Activated gamma-delta T cell (primary cell): ENCODE data around the gene NABP1.

Experiments
- DNase-seq: peaks from one replicate; lab custom pipeline; 2025; lab: John Stamatoyannopoulos, UW

NABP1 gene

GRCh38 chr2:191680639-191681038, 2.7 kb downstream of the NABP1 start:
- no peak for DNase-seq

- DNase-seq: no peak
Measured at GRCh38 chr2:191682126-191682525, 4.2 kb downstream of the NABP1 start.

- no peak for DNase-seq
Measured at GRCh38 chr2:191686066-191686465, 8.1 kb downstream of the NABP1 start.

GRCh38 chr2:191686729-191687128, 8.8 kb downstream of the NABP1 start:
- DNase-seq: no peak

- DNase-seq: no peak
Measured at GRCh38 chr2:191687867-191688266, 9.9 kb downstream of the NABP1 start.

- DNase-seq: no peak
Measured at GRCh38 chr2:191688934-191689695, 11.2 kb downstream of the NABP1 start.

GRCh38 chr2:191690327-191690726, 12.4 kb downstream of the NABP1 start:
- no peak for DNase-seq

- no peak for DNase-seq
Measured at GRCh38 chr2:191691016-191691735, 13.2 kb downstream of the NABP1 start.

GRCh38 chr2:191691898-191692297, 14.0 kb downstream of the NABP1 start:
- DNase-seq: no peak

- DNase-seq: no peak
Measured at GRCh38 chr2:191692502-191693115, 14.7 kb downstream of the NABP1 start.

GRCh38 chr2:191693166-191693565, 15.2 kb downstream of the NABP1 start:
- no peak for DNase-seq

- DNase-seq: no peak
Measured at GRCh38 chr2:191693778-191694177, 15.8 kb downstream of the NABP1 start.

GRCh38 chr2:191696001-191696400, 18.1 kb downstream of the NABP1 start:
- DNase-seq: no peak

- no peak for DNase-seq
Measured at GRCh38 chr2:191696966-191697365, 19.0 kb downstream of the NABP1 start.

- no peak for DNase-seq
Measured at GRCh38 chr2:191697870-191698269, 19.9 kb downstream of the NABP1 start.

- no peak for DNase-seq
Measured at GRCh38 chr2:191699341-191699945, 21.5 kb downstream of the NABP1 start.

GRCh38 chr2:191701029-191701428, 23.1 kb downstream of the NABP1 start:
- DNase-seq: no peak

GRCh38 chr2:191701696-191702095, 23.8 kb downstream of the NABP1 start:
- no peak for DNase-seq

- DNase-seq: no peak
Measured at GRCh38 chr2:191703079-191703725, 25.3 kb downstream of the NABP1 start.

- DNase-seq: no peak
Measured at GRCh38 chr2:191705084-191705483, 27.1 kb downstream of the NABP1 start.

- DNase-seq: no peak
Measured at GRCh38 chr2:191705701-191706100, 27.8 kb downstream of the NABP1 start.

GRCh38 chr2:191706791-191707190, 28.9 kb downstream of the NABP1 start:
- DNase-seq: no peak
